Liver (tissue), 9 donors: ENCODE results near the gene TMIE. TPM values are rescaled to one million over a fixed set of nuclear protein-coding genes. Genes with fewer than 3 reads are reported as not detected.
A peak's percentile ranks its signal among the peaks of the same experiment; 100 is the strongest.

Experiments used
- DNase-seq: peaks from one replicate; pipeline ENCODE4 v3.0.0-alpha.2; 2017; ENCODE audit warnings: low spot score
- H3K27ac ChIP-seq, 2 donors: one replicate each; pipeline ENCODE4 v1.7.0; 2013; ENCODE audit warnings: inconsistent platforms in 2 of 2, low read length in 2 of 2, control low read depth in 1 of 2, low read depth in 1 of 2, mild to moderate bottlenecking in 1 of 2
- H3K27me3 ChIP-seq, 4 donors: one replicate each; pipeline versions ENCODE4 v1.6.1 to v1.7.0; 2013; ENCODE audit warnings: low read length in 3 of 4, inconsistent platforms in 1 of 4, mild to moderate bottlenecking in 1 of 4, moderate library complexity in 1 of 4; ENCODE audit not compliant: control insufficient read depth in 4 of 4, insufficient read depth in 4 of 4
- H3K36me3 ChIP-seq, 4 donors: one replicate each; pipeline versions ENCODE4 v1.6.1 to v1.7.0; 2013; ENCODE audit warnings: low read length in 3 of 4, mild to moderate bottlenecking in 3 of 4, low read depth in 1 of 4, moderate library complexity in 1 of 4; ENCODE audit not compliant: control insufficient read depth in 4 of 4, insufficient read depth in 3 of 4
- H3K4me1 ChIP-seq, 4 donors: one replicate each; pipeline versions ENCODE4 v1.6.1 to v1.7.0; 2013; ENCODE audit warnings: low read length in 3 of 4, mild to moderate bottlenecking in 3 of 4, moderate library complexity in 1 of 4; ENCODE audit not compliant: control insufficient read depth in 4 of 4, insufficient read depth in 4 of 4
- H3K4me3 ChIP-seq, 3 donors: one replicate each; pipeline versions ENCODE4 v1.6.1 to v1.7.0; 2013; ENCODE audit warnings: low read length in 3 of 3, control low read depth in 1 of 3, low read depth in 1 of 3, mild to moderate bottlenecking in 1 of 3
- H3K9ac ChIP-seq, 2 donors: one replicate each; pipeline ENCODE4 v1.7.0; 2013; ENCODE audit warnings: low read length in 2 of 2, mild to moderate bottlenecking in 2 of 2, moderate library complexity in 2 of 2, control low read depth in 1 of 2, low read depth in 1 of 2
- H3K9me3 ChIP-seq, 4 donors: one replicate each; pipeline versions ENCODE4 v1.6.1 to v1.7.0; 2013; ENCODE audit warnings: low read length in 3 of 4; ENCODE audit not compliant: control insufficient read depth in 4 of 4
- ATF3 ChIP-seq: IDR thresholded peaks from 2 replicates; pipeline ENCODE4 v1.6.1; 2016; ENCODE audit warnings: antibody characterized with exemption
- FOXA1 ChIP-seq: IDR thresholded peaks from 2 replicates; pipeline ENCODE4 v1.6.1; 2016; ENCODE audit warnings: antibody characterized with exemption
- FOXA2 ChIP-seq: IDR thresholded peaks from 2 replicates; pipeline ENCODE4 v1.6.1; 2016; ENCODE audit warnings: antibody characterized with exemption
- GABPA ChIP-seq, 2 donors: IDR thresholded peaks in 1 of 2; conservative IDR thresholded peaks in 1 of 2; 2 replicates each; pipeline ENCODE4 v1.6.1; 2016; ENCODE audit warnings: antibody characterized with exemption in 2 of 2, mild to moderate bottlenecking in 1 of 2, moderate library complexity in 1 of 2
- HNF4A ChIP-seq, 2 donors: conservative IDR thresholded peaks; 2 replicates each; pipeline ENCODE4 v1.6.1; 2016; ENCODE audit warnings: antibody characterized with exemption in 2 of 2, mild to moderate bottlenecking in 2 of 2
- HNF4G ChIP-seq: IDR thresholded peaks from 2 replicates; pipeline ENCODE4 v1.6.1; 2016; ENCODE audit warnings: antibody characterized with exemption
- JUND ChIP-seq, 2 donors: IDR thresholded peaks; 2 replicates each; pipeline ENCODE4 v1.6.1; 2016; ENCODE audit warnings: antibody characterized with exemption in 2 of 2
- MAX ChIP-seq: IDR thresholded peaks from 2 replicates; pipeline ENCODE4 v1.6.1; 2016; ENCODE audit warnings: antibody characterized with exemption
- NR2F2 ChIP-seq: IDR thresholded peaks from 2 replicates; pipeline ENCODE4 v1.6.1; 2016; ENCODE audit warnings: antibody characterized with exemption
- RAD21 ChIP-seq, 2 donors: IDR thresholded peaks; 2 replicates each; pipeline ENCODE4 v1.6.1; 2016; ENCODE audit warnings: antibody characterized with exemption in 2 of 2, mild to moderate bottlenecking in 2 of 2
- REST ChIP-seq: IDR thresholded peaks from 2 replicates; pipeline ENCODE4 v1.6.1; 2016; ENCODE audit warnings: antibody characterized with exemption, mild to moderate bottlenecking
- RXRA ChIP-seq, 2 donors: IDR thresholded peaks; 2 replicates each; pipeline ENCODE4 v1.6.1; 2017 to 2018; ENCODE audit warnings: antibody characterized with exemption in 2 of 2, mild to moderate bottlenecking in 1 of 2
- SP1 ChIP-seq: IDR thresholded peaks from 2 replicates; pipeline ENCODE4 v1.6.1; 2018; ENCODE audit warnings: antibody characterized with exemption, mild to moderate bottlenecking
- TAF1 ChIP-seq: conservative IDR thresholded peaks from 2 replicates; pipeline ENCODE4 v1.6.1; 2016; ENCODE audit warnings: antibody characterized with exemption, mild to moderate bottlenecking
- YY1 ChIP-seq: IDR thresholded peaks from 2 replicates; pipeline ENCODE4 v1.6.1; 2016; ENCODE audit warnings: antibody characterized with exemption, mild to moderate bottlenecking
- ZBTB33 ChIP-seq: IDR thresholded peaks from 2 replicates; pipeline ENCODE4 v1.6.1; 2016; ENCODE audit warnings: antibody characterized with exemption
- WGBS: extraction: QIAGEN DNeasy Blood & Tissue Kit; methylation state at CpG from one replicate; pipeline ENCODE4 v1.1.7; 2013; 5-methylcytosine and 5-hydroxymethylcytosine counted together
- polyA plus RNA-seq, 2 donors: library from polyadenylated mRNA; stranded (reverse) in 1 of 2; unstranded in 1 of 2; fragments of 200-250 nt in 1 of 2; fragments of >200 nt in 1 of 2; fragmentation: Nextera tagmentation in 1 of 2; extraction: Ambion mirVana in 1 of 2; gene quantifications; one replicate each; pipeline versions ENCODE4 v1.2.1 to v1.2.3, GENCODE V29; 2013 to 2015
- total RNA-seq, 2 donors: library from RNA; depleted of rRNA; stranded (reverse); fragments of >200 nt; gene quantifications; one replicate each; pipeline ENCODE4 v1.2.3, GENCODE V29; 2014
- donor health status: healthy.
- donor health status: healthy.
- donor health status: healthy.
- donor health status: healthy.
- donor health status: healthy.

The TMIE gene
- total and polyA plus RNA-seq, 4 donors, result 0.13 to 0.26 (median 0.15) TPM

- Histone ChIP-seq H3K9me3 (no peaks in the 10 kb centered on the region), H3K36me3 (no peaks in the 10 kb centered on the region), H3K27ac (no peak overlapping the region), H3K4me3 (no peak overlapping the region), H3K9ac (no peak overlapping the region), H3K27me3 (no peaks in the 10 kb centered on the region), H3K4me1 (no peaks in the 10 kb centered on the region)
- TF ChIP-seq FOXA2 (no peak), MAX (no peak), JUND (IDR thresholded peaks at IDR 0.05) (no peak), NR2F2 (no peak), REST (no peak), HNF4A (conservative IDR thresholded peaks at IDR 0.05) (no peak), RAD21 (IDR thresholded peaks at IDR 0.05) (no peak), ZBTB33 (no peak), RXRA (IDR thresholded peaks at IDR 0.05) (no peak), TAF1 (no peak), ATF3 (no peak)
- DNase-seq, result no peak
- WGBS, result 93% methylated on average over 11 of the region's 11 CpGs
Observed at GRCh38 chr3:46715507-46716175, 14.4 kb downstream of the TMIE start.

- H3K27ac ChIP-seq, result no peak overlapping the region
- no peaks in the 10 kb centered on the region for H3K27me3 ChIP-seq
- WGBS, result 92% methylated on average over 19 of the region's 19 CpGs
- no peak overlapping the region for H3K9ac ChIP-seq
- H3K36me3 ChIP-seq, result no peaks in the 10 kb centered on the region
- DNase-seq, result peak; percentile 30
- H3K4me3 ChIP-seq, result no peak overlapping the region
- no peaks in the 10 kb centered on the region for H3K9me3 ChIP-seq
- no peaks in the 10 kb centered on the region for H3K4me1 ChIP-seq
- TF ChIP-seq FOXA2 (no peak), HNF4A (conservative IDR thresholded peaks at IDR 0.05) (no peak), YY1 (no peak), GABPA (IDR thresholded peaks at IDR 0.05 in 1 of 2, conservative IDR thresholded peaks at IDR 0.05 in 1 of 2) (no peak), ATF3 (no peak), HNF4G (no peak), RAD21 (IDR thresholded peaks at IDR 0.05) (no peak), JUND (IDR thresholded peaks at IDR 0.05) (no peak), REST (no peak), MAX (no peak), SP1 (no peak), RXRA (IDR thresholded peaks at IDR 0.05) (no peak), ZBTB33 (no peak), FOXA1 (no peak)
Observed at GRCh38 chr3:46716461-46717441, 15.6 kb downstream of the TMIE start.
